Measurements from ENCODE around the gene RAB44. TPM values are rescaled to one million over a fixed set of nuclear protein-coding genes. Genes with fewer than 3 reads are reported as not detected.

RAB44 gene
- total and polyA plus RNA-seq, 7 donors = under 0.01 to 0.71 (median 0.17) TPM; not detected in 3

DNA sequence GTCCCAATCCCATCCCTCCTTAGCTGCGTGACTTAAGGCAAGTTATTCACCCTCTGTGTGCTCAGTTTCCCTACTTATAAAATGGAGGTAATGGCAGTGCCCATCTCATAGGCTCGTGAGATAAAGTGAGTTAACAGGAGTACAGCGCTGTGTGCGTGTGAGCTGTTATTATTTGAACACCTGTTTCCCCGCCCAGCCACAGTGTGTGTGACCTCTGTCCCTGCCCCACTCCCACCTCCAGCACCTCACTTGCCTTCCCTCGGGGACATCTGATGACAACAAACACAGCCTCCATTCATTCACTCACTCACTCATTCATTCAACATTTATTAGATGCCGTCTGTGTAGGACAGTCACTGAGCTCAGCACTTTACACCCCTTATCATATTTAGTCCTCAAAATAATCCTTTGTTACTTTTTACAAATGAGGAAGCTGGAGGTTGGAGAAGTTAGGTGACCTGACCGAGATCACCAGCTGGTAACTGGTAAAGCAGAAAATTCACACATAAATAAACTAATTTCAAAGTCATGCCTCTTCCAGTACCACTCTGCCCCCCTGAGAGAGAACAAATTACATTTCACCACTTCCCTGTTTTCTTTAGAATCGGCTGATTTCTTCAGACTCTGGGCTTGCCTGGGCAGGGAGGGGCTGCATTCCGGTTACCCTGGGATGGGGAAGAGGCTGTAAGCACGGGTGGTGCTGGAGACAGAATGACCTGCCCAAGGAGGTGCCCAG is 83.0 kb downstream of the RAB44 start:
- Histone ChIP-seq H3K4me1 (no peaks in the 10 kb centered on the region), H3K27ac (no peak overlapping the region), H3K4me3 (no peak overlapping the region), H3K9me3 (no peaks in the 10 kb centered on the region), H3K27me3 (peaks cover 0 to 7% (median 0%) of the 10 kb centered on the region in 3 donors), H3K36me3 (no peaks in the 10 kb centered on the region)
- no peak for TF ChIP-seq POLR2A (IDR thresholded peaks at IDR 0.05)
- TF ChIP-seq, protein P1, sequence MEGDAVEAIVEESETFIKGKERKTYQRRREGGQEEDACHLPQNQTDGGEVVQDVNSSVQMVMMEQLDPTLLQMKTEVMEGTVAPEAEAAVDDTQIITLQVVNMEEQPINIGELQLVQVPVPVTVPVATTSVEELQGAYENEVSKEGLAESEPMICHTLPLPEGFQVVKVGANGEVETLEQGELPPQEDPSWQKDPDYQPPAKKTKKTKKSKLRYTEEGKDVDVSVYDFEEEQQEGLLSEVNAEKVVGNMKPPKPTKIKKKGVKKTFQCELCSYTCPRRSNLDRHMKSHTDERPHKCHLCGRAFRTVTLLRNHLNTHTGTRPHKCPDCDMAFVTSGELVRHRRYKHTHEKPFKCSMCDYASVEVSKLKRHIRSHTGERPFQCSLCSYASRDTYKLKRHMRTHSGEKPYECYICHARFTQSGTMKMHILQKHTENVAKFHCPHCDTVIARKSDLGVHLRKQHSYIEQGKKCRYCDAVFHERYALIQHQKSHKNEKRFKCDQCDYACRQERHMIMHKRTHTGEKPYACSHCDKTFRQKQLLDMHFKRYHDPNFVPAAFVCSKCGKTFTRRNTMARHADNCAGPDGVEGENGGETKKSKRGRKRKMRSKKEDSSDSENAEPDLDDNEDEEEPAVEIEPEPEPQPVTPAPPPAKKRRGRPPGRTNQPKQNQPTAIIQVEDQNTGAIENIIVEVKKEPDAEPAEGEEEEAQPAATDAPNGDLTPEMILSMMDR (IDR thresholded peaks at IDR 0.05) = no peak
- no peak for TF ChIP-seq POLR2AphosphoS5 (IDR thresholded peaks at IDR 0.05)
- intact Hi-C loops (cut with DNase I) = no loop called here
- WGBS, 2 donors = 10 to 34% methylated on average over 11 of the region's 11 CpGs
- no peak for DNase-seq

DNA sequence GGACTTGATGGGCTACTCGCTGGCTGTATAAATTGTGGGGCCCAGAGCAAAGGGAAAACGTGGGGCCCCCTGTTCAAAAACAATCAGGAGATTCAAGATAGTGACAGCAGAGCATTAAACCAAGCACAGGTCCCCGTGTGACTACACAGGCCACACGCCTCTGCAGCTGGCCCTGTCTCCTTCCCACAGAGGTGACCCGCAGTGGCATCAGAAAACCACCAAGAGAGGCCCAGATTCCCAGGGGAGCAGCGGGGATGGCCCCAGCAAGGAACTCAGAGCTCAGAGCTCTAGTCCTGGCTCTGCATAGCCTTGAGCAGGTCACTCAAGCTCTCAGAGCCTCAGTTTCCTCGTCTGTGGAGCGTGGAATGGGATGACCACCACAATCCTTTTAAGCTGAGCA is 84.0 kb downstream of the RAB44 start:
- Histone ChIP-seq H3K9me3 (no peaks in the 10 kb centered on the region), H3K27me3 (peaks cover 0 to 7% (median 0%) of the 10 kb centered on the region in 3 donors), H3K36me3 (no peaks in the 10 kb centered on the region), H3K27ac (no peak overlapping the region), H3K4me1 (no peaks in the 10 kb centered on the region), H3K4me3 (no peak overlapping the region)
- 74 to 79% methylated on average over 8 of the region's 8 CpGs for WGBS, 2 donors
- intact Hi-C loops (cut with DNase I) = no loop called here
- no peak for DNase-seq
- TF ChIP-seq POLR2AphosphoS5 (IDR thresholded peaks at IDR 0.05) (no peak), POLR2A (IDR thresholded peaks at IDR 0.05) (no peak), EP300 (IDR thresholded peaks at IDR 0.05) (no peak)
- TF ChIP-seq, protein P1 (IDR thresholded peaks at IDR 0.05) = no peak

Small RNA genes lying within 50 kb of the gene (small RNA-seq; reads per million reads assigned to genes)
- gene RF00019 = 0 reads per million in 3 donors

Other genes starting within 250 kb of the RAB44 start
- 10 to 100 TPM; 25.8 to 46.3 (median 33.1) TPM for gene STK38, start 150.3 kb upstream of the RAB44 start, total RNA-seq
- 10 to 100 TPM; 33.6 to 47.8 (median 42.1) TPM for gene STK38, start 150.3 kb upstream of the RAB44 start, polyA plus RNA-seq
- 100 to 1,000 TPM; 101 to 168 (median 122) TPM for gene SRSF3, start 103.5 kb upstream of the RAB44 start, total RNA-seq
- gene SRSF3, start 103.5 kb upstream of the RAB44 start, polyA plus RNA-seq = 100 to 1,000 TPM; 144 to 292 (median 165) TPM
- gene CDKN1A, start 19.1 kb upstream of the RAB44 start, total RNA-seq = 100 to 1,000 TPM in 1 of 4 donors, 10 to 100 TPM in 3; 35.7 to 390 (median 49.7) TPM
- gene CDKN1A, start 19.1 kb upstream of the RAB44 start, polyA plus RNA-seq = 100 to 1,000 TPM; 255 to 429 (median 404) TPM
- 1 to 10 TPM in 3 of 4 donors, under 1 TPM in 1; 0.99 to 3.8 (median 2.0) TPM for gene CPNE5, start 141.6 kb downstream of the RAB44 start, total RNA-seq
- gene CPNE5, start 141.6 kb downstream of the RAB44 start, polyA plus RNA-seq = 10 to 100 TPM in 1 of 3 donors, 1 to 10 TPM in 2; 5.5 to 11.6 (median 6.0) TPM
- 10 to 100 TPM; 13.5 to 22.9 (median 18.5) TPM for gene PPIL1, start 177.0 kb downstream of the RAB44 start, total RNA-seq
- 10 to 100 TPM; 13.2 to 28.0 (median 16.0) TPM for gene PPIL1, start 177.0 kb downstream of the RAB44 start, polyA plus RNA-seq
- gene C6orf89, start 188.1 kb downstream of the RAB44 start, total RNA-seq = 10 to 100 TPM; 37.3 to 51.4 (median 44.3) TPM
- gene C6orf89, start 188.1 kb downstream of the RAB44 start, polyA plus RNA-seq = 10 to 100 TPM in 2 of 3 donors, 1 to 10 TPM in 1; 5.5 to 36.6 (median 10.8) TPM